SK-N-SH treated with all-trans-retinoic acid at 6 μM for 48 hours (cell line): ENCODE data around the gene DUXA.

Experiments
- OSR1 ChIP-seq: fragments of 250-450 bp; sonication (Bioruptor Pico); IDR thresholded peaks from 2 replicates; pipeline ENCODE4 v1.8.0; 2022; ENCODE audit warnings: moderate library complexity, mild to moderate bottlenecking, inconsistent platforms
- PATZ1 ChIP-seq: fragments of 250-450 bp; sonication (Bioruptor Pico); IDR thresholded peaks from 2 replicates; pipeline ENCODE4 v1.8.0; 2020; ENCODE audit warnings: mild to moderate bottlenecking, moderate library complexity, borderline replicate concordance
- ZFP30 ChIP-seq: fragments of 450-650 bp; formaldehyde crosslinking; IDR thresholded peaks from 2 replicates; pipeline ENCODE4 v1.5.0; 2022; ENCODE audit warnings: mild to moderate bottlenecking, moderate library complexity
- TF ChIP-seq, protein P1 (sequence below): fragments of 250-450 bp; sonication (Bioruptor Pico); IDR thresholded peaks from 2 replicates; pipeline ENCODE4 v1.5.1; 2020; ENCODE audit warnings: low read depth, mild to moderate bottlenecking, moderate library complexity
- TF ChIP-seq, protein P2 (sequence below): fragments of 250-450 bp; sonication (Bioruptor Pico); IDR thresholded peaks from 2 replicates; pipeline ENCODE4 v1.5.1; 2021; ENCODE audit warnings: mild to moderate bottlenecking, moderate library complexity

DNA sequence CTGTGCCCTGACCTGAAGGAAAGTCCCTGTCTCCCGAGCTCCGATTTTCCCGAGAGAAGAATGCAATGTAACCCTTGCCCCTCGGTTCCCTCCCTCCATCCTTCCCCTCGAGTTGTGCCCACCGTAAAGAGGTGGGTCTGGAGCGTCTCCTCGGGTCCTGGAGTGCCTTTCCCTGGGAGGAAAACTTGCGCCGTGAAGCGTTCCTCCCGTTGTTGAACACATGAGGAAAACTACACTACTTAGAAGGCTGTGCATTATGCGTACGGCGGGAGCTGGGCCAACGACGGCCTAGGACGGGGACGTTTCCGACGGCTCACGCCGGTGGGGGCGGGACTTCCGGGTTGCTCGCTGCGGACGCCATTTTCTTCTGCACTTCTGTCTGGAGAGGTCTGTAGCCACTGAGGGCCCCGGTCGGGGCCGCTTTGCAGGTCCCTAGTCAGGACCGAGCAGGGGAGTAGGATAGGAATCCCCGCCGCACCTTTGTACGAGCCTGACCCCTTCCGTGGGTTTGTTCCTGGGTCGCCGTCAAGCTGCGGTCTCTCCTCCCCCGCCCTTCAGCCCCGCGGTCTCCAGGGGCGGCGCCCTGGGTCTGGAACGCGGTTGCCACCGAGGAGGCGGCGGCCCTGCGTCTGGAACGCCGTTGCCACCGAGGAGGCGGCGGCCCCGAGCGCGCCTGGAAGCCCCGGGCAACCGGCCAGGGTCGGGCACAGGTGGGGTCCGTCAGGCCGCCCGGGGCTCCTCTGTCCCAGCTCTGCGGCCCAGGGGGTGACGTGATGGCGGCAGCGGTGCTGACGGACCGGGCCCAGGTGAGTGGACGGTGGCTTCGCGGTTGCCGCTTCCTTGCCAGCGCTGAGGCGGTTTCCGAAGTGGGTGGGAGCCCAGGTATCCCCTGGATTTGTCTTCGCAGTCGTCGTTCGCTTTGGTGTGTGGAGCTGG, 24.1 kb upstream of the DUXA start, which contains the start of gene ZNF264:
- TF ChIP-seq PATZ1 (CRISPR knock-in tag) (no peak), OSR1 (no peak), ZFP30 (CRISPR knock-in tag) (no peak)
- TF ChIP-seq, protein P1, sequence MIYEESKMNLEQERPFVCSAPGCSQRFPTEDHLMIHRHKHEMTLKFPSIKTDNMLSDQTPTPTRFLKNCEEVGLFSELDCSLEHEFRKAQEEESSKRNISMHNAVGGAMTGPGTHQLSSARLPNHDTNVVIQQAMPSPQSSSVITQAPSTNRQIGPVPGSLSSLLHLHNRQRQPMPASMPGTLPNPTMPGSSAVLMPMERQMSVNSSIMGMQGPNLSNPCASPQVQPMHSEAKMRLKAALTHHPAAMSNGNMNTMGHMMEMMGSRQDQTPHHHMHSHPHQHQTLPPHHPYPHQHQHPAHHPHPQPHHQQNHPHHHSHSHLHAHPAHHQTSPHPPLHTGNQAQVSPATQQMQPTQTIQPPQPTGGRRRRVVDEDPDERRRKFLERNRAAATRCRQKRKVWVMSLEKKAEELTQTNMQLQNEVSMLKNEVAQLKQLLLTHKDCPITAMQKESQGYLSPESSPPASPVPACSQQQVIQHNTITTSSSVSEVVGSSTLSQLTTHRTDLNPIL (CRISPR knock-in tag) = no peak
- TF ChIP-seq, protein P2, sequence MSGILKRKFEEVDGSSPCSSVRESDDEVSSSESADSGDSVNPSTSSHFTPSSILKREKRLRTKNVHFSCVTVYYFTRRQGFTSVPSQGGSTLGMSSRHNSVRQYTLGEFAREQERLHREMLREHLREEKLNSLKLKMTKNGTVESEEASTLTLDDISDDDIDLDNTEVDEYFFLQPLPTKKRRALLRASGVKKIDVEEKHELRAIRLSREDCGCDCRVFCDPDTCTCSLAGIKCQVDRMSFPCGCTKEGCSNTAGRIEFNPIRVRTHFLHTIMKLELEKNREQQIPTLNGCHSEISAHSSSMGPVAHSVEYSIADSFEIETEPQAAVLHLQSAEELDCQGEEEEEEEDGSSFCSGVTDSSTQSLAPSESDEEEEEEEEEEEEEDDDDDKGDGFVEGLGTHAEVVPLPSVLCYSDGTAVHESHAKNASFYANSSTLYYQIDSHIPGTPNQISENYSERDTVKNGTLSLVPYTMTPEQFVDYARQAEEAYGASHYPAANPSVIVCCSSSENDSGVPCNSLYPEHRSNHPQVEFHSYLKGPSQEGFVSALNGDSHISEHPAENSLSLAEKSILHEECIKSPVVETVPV (CRISPR knock-in tag) = no peak
